ENCODE results near the gene CNN2.

DNA sequence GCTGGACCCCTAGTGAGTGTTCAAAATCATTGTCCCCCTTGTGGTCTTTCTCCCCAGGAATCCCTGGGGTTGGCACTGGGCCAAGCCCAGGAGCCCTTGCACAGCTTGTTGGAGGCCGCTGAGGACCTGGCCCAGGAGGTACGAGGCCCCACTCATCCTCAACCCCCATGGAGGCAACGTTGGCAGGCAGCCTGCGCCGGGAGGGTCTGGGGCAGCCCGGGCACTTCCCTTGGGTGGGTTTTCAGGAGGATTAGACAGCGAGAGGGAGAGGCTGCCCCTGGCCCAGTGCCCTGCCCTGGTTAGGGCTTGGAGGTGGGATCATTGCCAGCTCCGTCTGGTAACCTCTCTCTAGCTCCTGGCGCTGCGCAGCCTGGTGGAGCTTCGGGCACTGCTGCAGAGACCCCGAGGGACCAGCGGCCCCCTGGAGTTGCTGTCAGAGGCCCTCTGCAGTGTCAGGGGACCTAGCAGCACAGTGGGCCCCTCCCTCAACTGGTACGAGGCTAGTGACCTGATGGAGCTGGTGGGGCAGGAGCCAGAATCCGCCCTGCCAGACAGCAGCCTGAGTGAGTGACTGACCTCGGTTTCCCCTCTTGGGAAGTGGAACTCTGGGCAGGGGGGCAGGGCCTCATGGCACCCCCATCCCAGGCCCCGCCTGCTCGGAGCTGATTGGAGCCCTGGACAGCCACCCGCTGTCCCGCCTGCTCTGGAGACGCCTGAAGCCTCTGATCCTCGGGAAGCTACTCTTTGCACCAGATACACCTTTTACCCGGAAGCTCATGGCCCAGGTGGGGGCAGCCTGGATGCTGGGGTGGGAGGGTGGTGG lies 16.5 kb downstream of the CNN2 start:
- TF ChIP-seq POLR2A (IDR thresholded peaks at IDR 0.05) = no peak
- TF ChIP-seq, protein P1, sequence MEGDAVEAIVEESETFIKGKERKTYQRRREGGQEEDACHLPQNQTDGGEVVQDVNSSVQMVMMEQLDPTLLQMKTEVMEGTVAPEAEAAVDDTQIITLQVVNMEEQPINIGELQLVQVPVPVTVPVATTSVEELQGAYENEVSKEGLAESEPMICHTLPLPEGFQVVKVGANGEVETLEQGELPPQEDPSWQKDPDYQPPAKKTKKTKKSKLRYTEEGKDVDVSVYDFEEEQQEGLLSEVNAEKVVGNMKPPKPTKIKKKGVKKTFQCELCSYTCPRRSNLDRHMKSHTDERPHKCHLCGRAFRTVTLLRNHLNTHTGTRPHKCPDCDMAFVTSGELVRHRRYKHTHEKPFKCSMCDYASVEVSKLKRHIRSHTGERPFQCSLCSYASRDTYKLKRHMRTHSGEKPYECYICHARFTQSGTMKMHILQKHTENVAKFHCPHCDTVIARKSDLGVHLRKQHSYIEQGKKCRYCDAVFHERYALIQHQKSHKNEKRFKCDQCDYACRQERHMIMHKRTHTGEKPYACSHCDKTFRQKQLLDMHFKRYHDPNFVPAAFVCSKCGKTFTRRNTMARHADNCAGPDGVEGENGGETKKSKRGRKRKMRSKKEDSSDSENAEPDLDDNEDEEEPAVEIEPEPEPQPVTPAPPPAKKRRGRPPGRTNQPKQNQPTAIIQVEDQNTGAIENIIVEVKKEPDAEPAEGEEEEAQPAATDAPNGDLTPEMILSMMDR (IDR thresholded peaks at IDR 0.05) = no peak
